Measurements from ENCODE around the gene UTP14C.
"Not testable (repeated sequence)": the region's sequence is repeated elsewhere in the genome, so short reads cannot be mapped to it uniquely, and the experiment has no call there.

Gene UTP14C

GRCh38 chr13:52004511-52005170 is 19.9 kb upstream of the UTP14C start:
- no peak for DNase-seq

- no peak for DNase-seq
These were observed 18.5 kb upstream of the UTP14C start for GRCh38 chr13:52005841-52006522.

DNA sequence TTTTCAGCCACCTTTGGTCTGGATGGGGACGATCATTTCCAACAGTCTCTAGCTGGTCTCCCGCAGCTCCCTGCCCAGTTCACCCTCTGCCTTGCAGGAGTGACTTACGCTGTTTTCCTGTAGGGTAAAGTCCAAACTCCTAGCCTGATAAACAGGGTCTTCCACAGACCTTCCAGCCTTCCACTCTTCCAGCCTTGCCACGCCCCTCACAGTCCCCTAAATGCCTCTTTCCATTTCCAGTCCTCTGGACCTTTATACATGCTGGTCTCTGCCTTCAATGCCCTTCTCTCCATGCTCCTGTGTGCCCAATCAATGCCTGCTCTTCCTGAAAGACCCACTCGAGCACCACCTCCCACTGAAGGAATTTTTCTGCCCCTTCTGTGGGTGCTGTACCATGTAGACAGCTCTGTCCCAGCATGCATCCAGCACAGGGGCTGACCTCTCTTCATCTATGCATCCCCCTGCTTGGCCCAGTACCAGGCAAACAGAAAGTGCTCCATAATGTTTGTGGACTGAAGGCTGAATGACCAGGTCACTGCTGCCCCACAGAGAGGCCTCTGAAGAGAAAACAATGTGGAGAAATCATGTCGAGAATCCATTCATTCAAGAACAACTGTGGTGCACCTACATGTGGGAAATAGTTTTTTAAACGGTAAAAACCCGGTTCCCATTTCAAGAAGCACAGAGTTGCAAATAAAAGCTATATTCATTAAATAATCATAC is 17.8 kb upstream of the UTP14C start:
- no peak for DNase-seq

DNA sequence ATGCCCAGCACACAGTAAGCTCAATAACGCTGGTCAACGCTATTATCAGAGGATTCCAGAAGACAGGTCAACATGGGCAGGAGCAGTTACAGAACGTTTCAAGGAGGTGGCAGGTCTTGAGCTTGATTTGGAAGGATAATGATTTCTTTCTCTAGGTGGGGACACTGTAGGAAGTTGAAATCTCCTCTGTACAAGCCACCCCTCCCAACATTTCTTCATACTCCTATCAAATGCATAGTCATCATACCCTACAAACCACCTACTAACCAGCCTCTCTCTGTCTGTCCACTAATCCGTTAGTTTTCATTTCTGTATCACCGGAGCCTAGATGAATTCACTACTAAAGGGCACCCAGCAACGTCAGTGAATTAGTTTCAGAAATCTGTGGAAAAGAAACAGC is 14.5 kb upstream of the UTP14C start:
- DNase-seq: no peak

DNA sequence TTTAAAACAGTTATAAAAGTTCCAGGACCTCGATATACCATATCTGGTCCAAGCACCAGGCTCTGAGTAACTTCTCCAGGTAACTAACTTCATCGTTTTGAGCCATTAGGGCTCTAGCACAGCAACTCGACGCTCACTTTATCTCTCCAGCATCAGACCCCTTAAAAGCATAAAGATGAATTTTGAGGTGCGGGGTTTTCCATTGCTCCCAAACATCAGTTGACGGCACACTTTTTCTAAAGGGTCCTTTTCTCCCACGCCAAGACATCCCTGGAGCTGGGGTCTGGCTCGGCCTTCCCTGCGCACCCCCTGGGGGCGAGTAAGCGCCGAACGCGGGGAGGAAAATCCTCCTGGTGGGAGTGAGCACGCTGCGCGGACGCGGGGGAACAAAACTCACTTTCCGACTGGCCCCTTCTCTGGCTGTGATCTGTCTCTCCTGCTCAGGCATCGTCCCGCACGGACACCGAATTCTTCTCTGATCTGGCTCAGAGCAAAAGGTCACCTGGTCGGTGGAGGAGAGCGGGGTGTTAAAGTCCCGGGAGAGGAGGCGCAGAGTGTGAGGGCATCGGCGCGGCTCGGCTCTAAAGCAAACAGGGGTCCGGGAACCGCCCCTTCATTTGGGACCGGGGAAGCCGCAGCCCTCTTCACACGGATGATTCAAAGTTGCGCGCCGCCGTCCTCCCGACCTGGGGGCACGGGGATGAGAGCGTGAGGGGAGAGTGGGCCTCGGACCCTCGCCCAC is 13.4 kb upstream of the UTP14C start, which contains the start of gene ATP7B:
Gene ATP7B, minus strand, starts transcription at position 561 of the 742 bp plus-strand sequence. Its CDS starts 113 bp downstream, at position 448.
- peak; percentile 48 for DNase-seq

DNA sequence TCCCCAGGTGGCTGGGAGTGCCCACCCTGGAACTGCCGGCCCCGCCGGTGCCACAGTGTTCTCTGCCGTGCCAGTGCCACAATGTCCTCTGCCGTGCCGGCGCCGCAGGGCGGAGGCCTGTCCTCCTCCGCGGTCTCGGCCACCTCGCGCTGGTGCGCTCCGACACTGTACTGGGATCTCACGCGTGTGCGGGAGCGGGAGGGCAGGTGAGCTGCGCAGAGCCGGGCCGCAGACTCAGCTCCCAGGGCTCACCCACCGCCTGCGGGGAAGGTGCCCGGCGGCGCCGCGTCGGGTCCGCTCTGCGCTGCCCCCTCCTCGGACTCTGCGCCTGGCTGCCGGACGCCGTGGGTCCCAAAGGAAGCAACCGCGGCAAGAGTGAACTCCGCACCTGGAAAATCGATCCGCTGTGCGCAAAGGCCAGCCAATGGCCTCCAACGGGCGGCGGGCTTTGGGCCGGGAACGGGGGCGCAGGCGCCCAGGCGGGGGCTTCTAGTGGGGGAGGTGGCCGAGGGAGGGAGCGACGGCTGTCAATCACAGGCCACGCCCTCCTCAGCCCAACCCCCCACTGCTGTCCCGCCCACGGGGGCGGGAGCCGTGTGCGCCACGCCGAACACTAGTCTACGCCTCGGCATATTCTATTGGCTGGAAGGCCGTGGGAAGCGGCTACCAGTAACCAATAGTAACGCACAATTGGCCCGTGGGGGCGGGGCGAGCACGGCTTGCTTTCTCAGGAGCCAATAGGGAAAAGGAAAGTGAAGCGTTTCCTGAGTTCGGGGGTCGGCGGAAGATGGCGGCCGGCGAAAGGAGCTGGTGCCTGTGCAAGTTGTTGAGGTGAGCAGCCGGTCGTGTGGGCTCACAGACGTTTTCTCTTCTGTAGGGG is 12.6 kb upstream of the UTP14C start, which contains the start of gene ALG11:
Gene ALG11, plus strand, starts transcription at position 767 of the 880 bp plus-strand sequence. Its CDS starts 21 bp downstream, at position 788.
- peak; percentile 100 for DNase-seq

GRCh38 chr13:52012512-52012836 is 12.0 kb upstream of the UTP14C start:
- no peak for DNase-seq

GRCh38 chr13:52016296-52016695 is 8.2 kb upstream of the UTP14C start:
- DNase-seq: no peak

DNA sequence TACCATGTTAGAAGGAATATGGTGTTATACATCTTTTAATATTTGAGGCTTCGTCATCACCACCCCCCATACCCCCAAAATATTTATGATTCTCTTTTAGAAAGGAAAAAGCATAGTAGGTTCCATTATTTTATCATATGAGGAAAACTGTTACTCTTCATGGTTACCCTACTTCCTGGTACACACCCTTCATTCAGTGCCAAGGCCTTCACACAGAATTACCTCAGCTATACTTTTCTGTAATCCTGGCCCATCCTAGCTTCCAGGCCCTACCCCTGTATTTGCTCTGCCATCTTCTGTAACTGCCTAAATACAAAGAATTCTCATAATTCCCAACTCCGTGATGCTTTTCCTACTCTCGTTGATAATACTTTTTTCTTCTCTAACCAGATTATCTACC is 4.3 kb upstream of the UTP14C start:
- DNase-seq: no peak

DNA sequence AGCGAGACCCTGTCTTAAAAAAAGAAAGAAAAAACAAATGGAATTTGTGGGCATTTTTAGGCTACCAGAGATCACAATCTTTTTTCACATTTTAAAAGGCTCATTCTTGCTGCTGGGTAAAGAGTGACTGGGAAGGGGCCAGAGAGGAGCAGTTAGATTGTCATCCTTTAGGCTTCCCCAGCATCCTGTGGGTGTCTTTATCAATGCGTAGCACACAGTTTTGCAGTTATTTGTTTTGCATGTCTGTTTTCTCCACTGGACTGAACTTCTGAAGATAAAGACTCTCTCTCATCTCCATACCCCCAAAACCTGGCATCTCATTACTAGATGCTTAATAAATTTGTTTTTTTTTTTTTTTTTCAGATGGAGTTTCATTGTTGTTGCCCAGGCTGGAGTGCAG is 2.1 kb upstream of the UTP14C start:
- no peak for DNase-seq

DNA sequence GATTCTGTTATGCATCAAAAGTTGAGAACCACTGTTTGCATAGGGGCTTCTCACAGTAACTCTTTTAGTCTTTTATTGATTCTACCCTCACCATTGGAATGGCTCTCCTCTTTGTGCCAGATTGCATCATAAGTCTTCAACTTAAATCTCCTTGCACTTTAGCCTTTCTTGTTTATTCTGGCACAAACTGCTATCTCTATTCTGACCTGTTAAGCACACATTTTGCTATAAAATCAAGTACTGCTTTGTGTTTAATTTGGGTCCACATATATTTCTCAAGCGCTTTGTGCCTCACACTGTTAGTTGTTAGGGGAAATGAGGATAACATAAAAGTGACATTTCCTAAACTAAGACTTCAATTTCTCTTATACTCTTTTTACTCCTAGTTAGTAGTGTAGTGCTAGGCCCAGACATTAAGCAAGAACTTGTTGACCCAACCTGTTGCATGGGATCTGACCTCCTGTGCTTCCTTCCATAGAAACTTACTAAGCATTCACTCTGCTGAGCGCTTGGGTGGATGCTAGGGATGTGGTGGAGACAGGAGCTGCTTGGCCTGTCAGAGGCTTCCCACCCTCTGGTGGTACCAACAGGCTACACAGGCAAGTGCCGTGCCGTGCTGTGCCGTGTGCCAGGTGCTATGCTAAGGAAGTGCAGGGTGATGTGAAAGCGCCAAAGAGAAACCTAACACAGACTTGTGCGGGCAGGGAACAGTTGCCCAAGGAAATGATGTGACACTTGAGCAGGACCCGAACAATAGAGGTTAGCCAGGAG is 1.2 kb downstream of the UTP14C start:
- no peak for DNase-seq

DNA sequence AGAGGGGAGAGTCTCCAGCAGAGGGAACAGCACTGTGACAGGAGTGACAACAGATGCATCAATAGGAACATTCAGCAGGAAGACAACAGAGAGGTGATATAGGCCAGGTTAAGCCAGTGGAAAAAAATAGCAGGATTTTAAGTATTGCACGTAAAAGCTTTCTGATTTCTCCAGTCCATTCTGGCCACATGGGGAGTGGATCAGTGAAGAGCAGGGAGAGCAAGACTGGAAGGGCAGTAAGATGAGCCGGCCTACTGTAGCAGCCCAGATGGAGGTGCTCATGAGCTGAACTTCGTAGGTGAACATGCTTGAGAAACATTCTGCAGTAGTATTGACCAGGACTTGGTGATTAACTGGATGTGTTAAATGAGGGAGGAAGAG is 1.7 kb downstream of the UTP14C start:
- no peak for DNase-seq

DNA sequence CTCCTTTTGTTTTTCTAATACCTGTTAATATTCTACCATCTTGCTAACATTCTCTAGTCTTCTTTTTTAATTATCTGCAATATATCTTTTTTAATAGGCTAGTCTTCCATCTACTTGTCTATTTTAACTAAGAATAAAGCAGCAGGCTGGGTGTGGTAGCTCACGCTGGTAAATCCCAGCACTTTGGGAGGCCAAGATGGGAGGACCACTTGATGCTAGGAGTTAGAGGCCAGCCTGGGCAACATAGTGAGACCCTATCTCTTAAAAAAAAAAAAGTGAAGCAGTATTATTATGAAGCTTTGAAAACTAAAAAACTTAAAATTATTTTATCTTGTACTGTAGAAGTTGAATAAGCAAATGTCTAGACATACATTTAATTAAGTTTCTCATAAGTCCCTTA is 3.3 kb downstream of the UTP14C start:
- no peak for DNase-seq

- no peak for DNase-seq
These were observed 5.1 kb downstream of the UTP14C start for GRCh38 chr13:52029569-52029968.

- DNase-seq: not testable (repeated sequence)
These were observed 5.9 kb downstream of the UTP14C start for GRCh38 chr13:52030401-52030800.

GRCh38 chr13:52033039-52033438 is 8.5 kb downstream of the UTP14C start:
- DNase-seq: no peak

DNA sequence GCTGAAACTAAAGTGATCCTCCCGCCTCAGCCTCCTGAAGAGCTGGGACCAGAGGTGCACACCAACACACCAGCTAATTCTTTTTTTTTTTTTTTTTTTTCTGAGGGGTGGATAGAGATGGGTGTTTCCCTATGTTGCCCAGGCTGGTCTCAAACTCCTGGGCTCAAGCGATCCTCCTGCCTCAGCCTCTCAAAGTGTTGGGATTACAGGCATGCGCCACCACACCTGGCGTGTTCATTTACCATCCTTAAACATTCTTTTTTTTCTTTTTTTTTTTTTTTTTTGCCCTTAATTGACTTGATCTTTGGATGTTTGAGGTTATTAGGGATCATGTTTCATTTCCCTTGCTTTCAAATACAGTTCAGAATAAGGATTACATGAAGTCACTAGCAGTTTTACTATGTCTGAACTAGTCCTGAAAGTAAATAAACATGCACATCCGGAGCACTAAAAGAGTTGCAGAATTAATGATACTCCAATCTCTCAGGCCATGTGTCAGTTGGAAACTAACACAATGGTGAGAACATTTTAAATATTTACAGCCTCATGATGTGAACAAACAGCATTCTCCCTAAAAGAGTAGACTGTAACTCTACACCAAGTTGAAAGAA is 10.2 kb downstream of the UTP14C start:
- no peak for DNase-seq

DNA sequence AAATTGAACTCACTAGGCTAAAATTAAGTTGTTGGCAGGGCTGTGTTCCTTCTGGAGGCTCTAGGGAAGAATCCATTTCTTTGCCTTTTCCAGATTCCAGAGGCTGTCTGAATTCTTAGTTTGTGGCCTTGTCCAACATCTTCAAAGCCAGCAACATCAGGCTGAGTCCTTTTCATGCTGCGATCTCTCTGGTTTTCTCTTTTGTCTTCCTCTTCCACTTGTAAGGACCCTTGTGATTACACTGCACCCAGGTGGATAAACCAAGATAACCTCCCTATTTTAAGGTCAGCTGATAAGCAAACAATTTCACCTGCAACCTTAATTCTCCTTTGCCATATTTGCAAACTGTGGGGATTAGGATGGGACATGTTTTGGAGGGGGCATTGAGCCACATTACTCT is 11.5 kb downstream of the UTP14C start:
- no peak for DNase-seq

DNA sequence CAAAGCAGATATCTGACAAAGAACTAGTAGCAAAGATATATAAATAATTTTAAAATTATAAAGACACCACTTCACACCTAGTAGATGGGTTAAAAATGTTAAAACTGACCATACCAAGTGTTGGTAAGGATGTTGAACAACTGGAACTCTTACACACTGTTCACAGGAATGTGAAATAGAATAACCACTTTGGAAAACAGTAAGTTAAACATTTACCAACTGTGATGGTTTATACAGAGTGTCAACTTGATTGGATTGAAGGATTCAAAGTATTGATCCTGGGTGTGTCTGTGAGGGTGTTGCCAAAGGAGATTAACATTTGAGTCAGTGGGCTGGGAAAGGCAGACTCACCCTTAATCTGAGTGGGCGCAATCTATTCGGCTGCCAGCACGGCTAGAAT is 19.2 kb downstream of the UTP14C start:
- DNase-seq: no peak

GRCh38 chr13:52047463-52047862 is 23.0 kb downstream of the UTP14C start:
- DNase-seq: no peak

DNA sequence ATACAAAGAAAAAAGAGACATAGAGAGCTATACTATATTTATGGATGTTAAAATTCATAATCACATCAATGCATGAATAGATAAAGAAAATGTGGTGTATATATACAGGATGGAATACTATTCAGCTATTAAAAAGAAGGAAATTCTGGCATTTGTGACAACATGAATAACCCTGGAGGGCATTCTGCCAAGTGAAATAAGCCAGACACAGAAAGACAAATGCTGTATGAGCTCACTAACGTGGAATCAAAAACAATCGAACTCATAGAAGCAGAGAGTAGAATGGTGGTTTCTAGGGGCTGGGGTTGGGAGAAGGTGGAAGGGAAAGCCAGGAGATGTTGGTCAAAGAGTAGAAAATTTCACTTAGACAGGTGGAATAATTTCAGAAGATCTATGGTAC is 24.0 kb downstream of the UTP14C start:
- DNase-seq: no peak

All from femur (tissue), 1 donor.